H9 (cell line): ENCODE data around the gene CACNB2. TPM values are rescaled to one million over a fixed set of nuclear protein-coding genes. Genes with fewer than 3 reads are reported as not detected.

Experiments
- DNase-seq: peaks from one replicate; pipeline ENCODE4 v3.0.0-alpha.2; 2017
- H2AFZ ChIP-seq: one replicate; pipeline ENCODE4 v1.6.1; 2013; ENCODE audit warnings: mild to moderate bottlenecking, low read length, control low read depth, moderate library complexity
- H2AK5ac ChIP-seq: 2 replicates; pipeline ENCODE4 v1.6.1; 2013; ENCODE audit warnings: low read length, control low read depth, mixed read lengths; ENCODE audit not compliant: insufficient read length
- H2BK120ac ChIP-seq: one replicate; pipeline ENCODE4 v1.6.1; 2013; ENCODE audit warnings: low read depth, mild to moderate bottlenecking, low read length, control low read depth, inconsistent platforms; ENCODE audit not compliant: poor library complexity, severe bottlenecking
- H2BK12ac ChIP-seq: 2 replicates; pipeline ENCODE4 v1.6.1; 2013; ENCODE audit warnings: low read length, control low read depth, mixed read lengths, low read depth; ENCODE audit not compliant: insufficient read length
- H2BK15ac ChIP-seq: 2 replicates; pipeline ENCODE4 v1.6.1; 2013; ENCODE audit warnings: low read depth, low read length, control low read depth
- H2BK20ac ChIP-seq: one replicate; pipeline ENCODE4 v1.6.1; 2013; ENCODE audit warnings: low read depth, mild to moderate bottlenecking, low read length, control low read depth, inconsistent platforms; ENCODE audit not compliant: poor library complexity, severe bottlenecking
- H2BK5ac ChIP-seq: 2 replicates; pipeline ENCODE4 v1.6.1; 2013; ENCODE audit warnings: low read length, control low read depth, mixed read lengths; ENCODE audit not compliant: insufficient read length
- H3K14ac ChIP-seq: 2 replicates; pipeline ENCODE4 v1.6.1; 2013; ENCODE audit warnings: low read length, control low read depth; ENCODE audit not compliant: insufficient read depth
- H3K18ac ChIP-seq: 2 replicates; pipeline ENCODE4 v1.6.1; 2013; ENCODE audit warnings: low read depth, mild to moderate bottlenecking, mixed read lengths, low read length, control low read depth; ENCODE audit not compliant: insufficient read length
- H3K23ac ChIP-seq: 2 replicates; pipeline ENCODE4 v1.6.1; 2013; ENCODE audit warnings: low read length, control low read depth, mixed read lengths, low read depth; ENCODE audit not compliant: insufficient read length
- H3K23me2 ChIP-seq: 2 replicates; pipeline ENCODE4 v1.6.1; 2013; ENCODE audit warnings: low read depth, mild to moderate bottlenecking, mixed read lengths, low read length, control low read depth; ENCODE audit not compliant: insufficient read length, poor library complexity, severe bottlenecking
- H3K27ac ChIP-seq: 2 replicates; pipeline ENCODE4 v1.5.1; 2013; ENCODE audit warnings: low read length, control low read depth, mixed read lengths, low read depth; ENCODE audit not compliant: insufficient read length
- H3K27me3 ChIP-seq: 2 replicates; pipeline ENCODE4 v1.6.1; 2013; ENCODE audit warnings: low read length, control low read depth, inconsistent platforms; ENCODE audit not compliant: insufficient read depth
- H3K4ac ChIP-seq: 2 replicates; pipeline ENCODE4 v1.6.1; 2013; ENCODE audit warnings: low read depth, mild to moderate bottlenecking, control low read depth, inconsistent platforms, low read length, moderate library complexity
- H3K4me1 ChIP-seq: 2 replicates; pipeline ENCODE4 v1.6.1; 2013; ENCODE audit warnings: low read length, control low read depth, inconsistent platforms; ENCODE audit not compliant: insufficient read depth
- H3K4me2 ChIP-seq: 2 replicates; pipeline ENCODE4 v1.6.1; 2013; ENCODE audit warnings: low read length, control low read depth, mixed read lengths; ENCODE audit not compliant: insufficient read length, insufficient read depth
- H3K56ac ChIP-seq: 2 replicates; pipeline ENCODE4 v1.6.1; 2013; ENCODE audit warnings: low read depth, mild to moderate bottlenecking, mixed read lengths, low read length, control low read depth; ENCODE audit not compliant: insufficient read length
- H3K79me1 ChIP-seq: 2 replicates; pipeline ENCODE4 v1.6.1; 2013; ENCODE audit warnings: low read depth, mild to moderate bottlenecking, moderate library complexity, low read length, control low read depth, inconsistent platforms; ENCODE audit not compliant: insufficient read depth, poor library complexity, severe bottlenecking
- H3K79me2 ChIP-seq: 2 replicates; pipeline ENCODE4 v1.6.1; 2013; ENCODE audit warnings: low read length, control low read depth, inconsistent platforms; ENCODE audit not compliant: insufficient read depth
- H3K9ac ChIP-seq: 2 replicates; pipeline ENCODE4 v1.6.1; 2013; ENCODE audit warnings: low read length, control low read depth, mixed read lengths; ENCODE audit not compliant: insufficient read length; ENCODE audit errors: extremely low read depth
- H3K9me3 ChIP-seq: one replicate; pipeline ENCODE4 v1.6.1; 2013; ENCODE audit warnings: low read depth, low read length, inconsistent platforms; ENCODE audit not compliant: control insufficient read depth
- H3T11ph ChIP-seq: one replicate; pipeline ENCODE4 v1.6.1; 2013; ENCODE audit warnings: mild to moderate bottlenecking, low read length, control low read depth, inconsistent platforms
- H4K20me1 ChIP-seq: one replicate; pipeline ENCODE4 v1.6.1; 2013; ENCODE audit not compliant: control insufficient read depth, insufficient read length, insufficient read depth
- H4K5ac ChIP-seq: 2 replicates; pipeline ENCODE4 v1.6.1; 2013; ENCODE audit warnings: low read depth, mild to moderate bottlenecking, mixed read lengths, low read length, control low read depth; ENCODE audit not compliant: insufficient read length
- H4K8ac ChIP-seq: replicated peaks from 2 replicates; pipeline ENCODE4 v1.6.1; 2013; ENCODE audit warnings: low read length, control low read depth, mixed read lengths, low read depth; ENCODE audit not compliant: insufficient read length
- H4K91ac ChIP-seq: 2 replicates; pipeline ENCODE4 v1.6.1; 2013; ENCODE audit warnings: low read depth, mild to moderate bottlenecking, moderate library complexity, mixed read lengths, low read length, control low read depth; ENCODE audit not compliant: insufficient read length
- H3K27ac Mint-ChIP-seq, 3 experiments: 2 replicates in 2 of 3; 3 replicates in 1 of 3; pipeline ENCODE4 v1.8.0; 2020 to 2021; ENCODE audit warnings: mixed read lengths in 3 of 3, mild to moderate bottlenecking in 1 of 3, moderate library complexity in 1 of 3
- H3K27me3 Mint-ChIP-seq: 2 replicates; pipeline ENCODE4 v1.8.0; 2021; ENCODE audit warnings: low read depth, mild to moderate bottlenecking, moderate library complexity, mixed read lengths
- H3K36me3 Mint-ChIP-seq, 3 experiments: 2 replicates in 2 of 3; 3 replicates in 1 of 3; pipeline ENCODE4 v1.8.0; 2020 to 2021; ENCODE audit warnings: low read depth in 3 of 3, mixed read lengths in 3 of 3; ENCODE audit not compliant: insufficient read depth in 1 of 3
- H3K4me1 Mint-ChIP-seq, 2 experiments: 2 replicates each; pipeline ENCODE4 v1.8.0; 2020; ENCODE audit warnings: mixed read lengths in 2 of 2
- H3K4me3 Mint-ChIP-seq, 2 experiments: 2 replicates in 1 of 2; 3 replicates in 1 of 2; pipeline ENCODE4 v1.8.0; 2020 to 2021; ENCODE audit warnings: mild to moderate bottlenecking in 2 of 2, mixed read lengths in 2 of 2, moderate library complexity in 1 of 2
- H3K9me3 Mint-ChIP-seq, 2 experiments: 2 replicates in 1 of 2; 3 replicates in 1 of 2; pipeline ENCODE4 v1.8.0; 2020; ENCODE audit warnings: mild to moderate bottlenecking in 2 of 2, mixed read lengths in 2 of 2, moderate library complexity in 1 of 2
- CTCF ChIP-seq: fragments of 200-600 bp; sonication (generic); conservative IDR thresholded peaks from 3 replicates; pipeline ENCODE4 v1.8.0; 2021; ENCODE audit warnings: antibody characterized with exemption, mild to moderate bottlenecking
- WGBS: extraction: QIAGEN DNeasy Blood & Tissue Kit; methylation state at CpG from one replicate; pipeline ENCODE4 v1.1.7; 2013; ENCODE audit warnings: missing lambda C conversion rate, low lambda C conversion rate, mixed read lengths; ENCODE audit not compliant: insufficient read length; ENCODE audit errors: extremely low coverage; 5-methylcytosine and 5-hydroxymethylcytosine counted together
- total RNA-seq: library from RNA; stranded (reverse); gene quantifications from 2 replicates; pipeline ENCODE4 v1.2.1, GENCODE V29; 2021

CACNB2 gene
- total RNA-seq, 1 experiment from 2014 or later, result 2.6 TPM

- Histone ChIP-seq H3K18ac (no peak overlapping the region), H3K79me1 (no peaks in the 10 kb centered on the region), H3K79me2 (no peaks in the 10 kb centered on the region), H4K20me1 (no peaks in the 10 kb centered on the region), H3K56ac (no peak overlapping the region), H2AK5ac (no peak overlapping the region), H2BK12ac (no peak overlapping the region), H4K8ac (no peak overlapping the region), H3K9me3 (no peaks in the 10 kb centered on the region), H3K9ac (no peak overlapping the region), H2AFZ (no peak overlapping the region), H2BK120ac (no peak overlapping the region), H3K4ac (no peak overlapping the region), H2BK20ac (no peak overlapping the region), H3K4me2 (no peak overlapping the region), H4K91ac (no peak overlapping the region), H3K27me3 (no peaks in the 10 kb centered on the region), H3K4me1 (no peaks in the 10 kb centered on the region), H2BK5ac (no peak overlapping the region), H3T11ph (no peak overlapping the region), H3K23ac (no peak overlapping the region), H2BK15ac (no peak overlapping the region), H3K14ac (no peak overlapping the region), H3K27ac (no peak overlapping the region), H3K23me2 (no peaks in the 10 kb centered on the region), H4K5ac (no peak overlapping the region)
- H3K4me1 Mint-ChIP-seq, result peaks cover 4 to 17% of the 10 kb centered on the region in 2 experiments; a peak in 3 of 4 replicates
- no peak overlapping the region for H3K27ac Mint-ChIP-seq
- WGBS, result no CpG with 5 or more reads among the region's 7 CpGs
- H3K36me3 Mint-ChIP-seq, result no peaks in the 10 kb centered on the region
- no peak for TF ChIP-seq CTCF
- H3K9me3 Mint-ChIP-seq, result no peaks in the 10 kb centered on the region
- H3K4me3 Mint-ChIP-seq, result no peak overlapping the region
- no peak for DNase-seq
- H3K27me3 Mint-ChIP-seq, result no peaks in the 10 kb centered on the region
Measured at GRCh38 chr10:18421726-18422293, 281.6 kb downstream of the CACNB2 start.
